K562 (cell line): ENCODE results near the gene CASKIN1. TPM values are rescaled to one million over a fixed set of nuclear protein-coding genes. Genes with fewer than 3 reads are reported as not detected.

Source experiments
- BCOR ChIP-seq: fragments of 450-650 bp; IDR thresholded peaks from 2 replicates; pipeline ENCODE4 v1.6.1; 2016
- EWSR1 ChIP-seq: fragments of 450-650 bp; IDR thresholded peaks from 2 replicates; pipeline ENCODE4 v1.6.1; 2018; ENCODE audit warnings: borderline replicate concordance, mild to moderate bottlenecking, low read depth, moderate library complexity; ENCODE audit not compliant: partially characterized antibody
- FOSL1 ChIP-seq: fragments of 200-800 bp; sonication (Bioruptor generic); conservative IDR thresholded peaks from 2 replicates; pipeline ENCODE4 v1.6.1; 2016; ENCODE audit warnings: missing genetic modification characterization, missing compliant biosample characterization
- JUND ChIP-seq, 2 experiments: IDR thresholded peaks; 2 replicates in 1 of 2; 3 replicates in 1 of 2; pipeline ENCODE4 v1.6.1; 2011; ENCODE audit warnings: borderline replicate concordance in 2 of 2, low read depth in 2 of 2, low read length in 2 of 2, improper control_type of control experiment in 1 of 2, missing biosample characterization in 1 of 2, missing genetic modification characterization in 1 of 2, missing genetic modification reagents in 1 of 2
- MECOM ChIP-seq: fragments of 250-450 bp; sonication (Bioruptor Pico); IDR thresholded peaks from 2 replicates; pipeline ENCODE4 v1.8.0; 2022; ENCODE audit warnings: inconsistent platforms
- POLR2H ChIP-seq: IDR thresholded peaks from 2 replicates; pipeline ENCODE4 v1.6.1; 2016; ENCODE audit warnings: missing genetic modification characterization, low read depth, mild to moderate bottlenecking, control low read depth, missing compliant biosample characterization, moderate library complexity
- RBM17 ChIP-seq: fragments of 200-400 bp; formaldehyde crosslinking; IDR thresholded peaks from 2 replicates; pipeline ENCODE4 v1.6.1; 2017; ENCODE audit warnings: low read depth, mild to moderate bottlenecking, low read length, borderline replicate concordance
- YBX1 ChIP-seq: fragments of 450-650 bp; IDR thresholded peaks from 2 replicates; pipeline ENCODE4 v1.7.1; 2016; ENCODE audit warnings: mild to moderate bottlenecking
- ZC3H4 ChIP-seq: sonication (generic); formaldehyde crosslinking; IDR thresholded peaks from 2 replicates; pipeline ENCODE4 v1.9.0; 2021; ENCODE audit warnings: missing genetic modification reagents, borderline replicate concordance
- polyA plus RNA-seq, 8 experiments: library from polyadenylated mRNA; depleted of rRNA in 4 of 8; stranded (reverse) in 5 of 8; unstranded in 3 of 8; fragments of >200 nt; fragmentation: Nextera tagmentation in 2 of 8; fragmentation: Illumina TruSeq in 1 of 8; extraction: Ambion mirVana in 2 of 8; extraction: Trizol in 1 of 8; gene quantifications; 2 replicates each; pipeline versions ENCODE4 v1.2.1 to v1.2.3, GENCODE V29; 2011 to 2014; ENCODE audit warnings: inconsistent platforms in 1 of 8, missing spikeins in 1 of 8
- total RNA-seq, 7 experiments: library from RNA; depleted of rRNA in 6 of 7; stranded (reverse); fragments of >200 nt in 6 of 7; fragmentation: Illumina TruSeq in 2 of 7; extraction: Trizol in 2 of 7; gene quantifications; 2 replicates each; pipeline versions ENCODE4 v1.2.1 to v1.2.3, GENCODE V29; 2011 to 2021; ENCODE audit warnings: low replicate concordance in 1 of 7
- TF ChIP-seq, protein P1 (sequence below), 2 experiments: fragments of 450-650 bp; IDR thresholded peaks; 2 replicates each; pipeline ENCODE4 v1.6.1; 2016; ENCODE audit warnings: mild to moderate bottlenecking in 2 of 2, borderline replicate concordance in 1 of 2, low read depth in 1 of 2, moderate library complexity in 1 of 2
- TF ChIP-seq, protein P2 (sequence below), 2 experiments: fragments of 450-650 bp in 1 of 2; sonication (generic) in 1 of 2; formaldehyde crosslinking in 1 of 2; IDR thresholded peaks; 2 replicates each; pipeline versions ENCODE4 v1.7.1 to v1.9.0; 2016 to 2022; ENCODE audit warnings: inconsistent platforms in 1 of 2, mild to moderate bottlenecking in 1 of 2, missing genetic modification reagents in 1 of 2

The CASKIN1 gene
- total and polyA plus RNA-seq, 9 of the 15 experiments (the other 6 are each of a cell fraction or from before 2014, with no cell fraction given): 0.15 to 4.5 (median 1.5) TPM; not detected in 2

DNA sequence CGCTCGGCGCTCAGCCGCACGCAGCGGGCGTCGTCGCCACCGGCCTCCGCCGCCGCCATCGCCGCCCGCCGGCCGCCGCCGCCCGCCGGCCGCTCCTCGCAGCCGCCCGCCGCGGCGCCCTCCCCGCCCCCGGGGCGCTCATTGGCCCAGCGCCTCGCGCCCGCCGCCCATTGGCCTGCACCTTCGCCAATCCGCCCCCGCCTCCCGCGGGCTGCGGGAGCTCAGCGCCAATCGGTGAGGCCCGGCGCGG lies 18.2 kb upstream of the CASKIN1 start, which contains the start of gene PGP (continued):
- TF ChIP-seq, protein P1, sequence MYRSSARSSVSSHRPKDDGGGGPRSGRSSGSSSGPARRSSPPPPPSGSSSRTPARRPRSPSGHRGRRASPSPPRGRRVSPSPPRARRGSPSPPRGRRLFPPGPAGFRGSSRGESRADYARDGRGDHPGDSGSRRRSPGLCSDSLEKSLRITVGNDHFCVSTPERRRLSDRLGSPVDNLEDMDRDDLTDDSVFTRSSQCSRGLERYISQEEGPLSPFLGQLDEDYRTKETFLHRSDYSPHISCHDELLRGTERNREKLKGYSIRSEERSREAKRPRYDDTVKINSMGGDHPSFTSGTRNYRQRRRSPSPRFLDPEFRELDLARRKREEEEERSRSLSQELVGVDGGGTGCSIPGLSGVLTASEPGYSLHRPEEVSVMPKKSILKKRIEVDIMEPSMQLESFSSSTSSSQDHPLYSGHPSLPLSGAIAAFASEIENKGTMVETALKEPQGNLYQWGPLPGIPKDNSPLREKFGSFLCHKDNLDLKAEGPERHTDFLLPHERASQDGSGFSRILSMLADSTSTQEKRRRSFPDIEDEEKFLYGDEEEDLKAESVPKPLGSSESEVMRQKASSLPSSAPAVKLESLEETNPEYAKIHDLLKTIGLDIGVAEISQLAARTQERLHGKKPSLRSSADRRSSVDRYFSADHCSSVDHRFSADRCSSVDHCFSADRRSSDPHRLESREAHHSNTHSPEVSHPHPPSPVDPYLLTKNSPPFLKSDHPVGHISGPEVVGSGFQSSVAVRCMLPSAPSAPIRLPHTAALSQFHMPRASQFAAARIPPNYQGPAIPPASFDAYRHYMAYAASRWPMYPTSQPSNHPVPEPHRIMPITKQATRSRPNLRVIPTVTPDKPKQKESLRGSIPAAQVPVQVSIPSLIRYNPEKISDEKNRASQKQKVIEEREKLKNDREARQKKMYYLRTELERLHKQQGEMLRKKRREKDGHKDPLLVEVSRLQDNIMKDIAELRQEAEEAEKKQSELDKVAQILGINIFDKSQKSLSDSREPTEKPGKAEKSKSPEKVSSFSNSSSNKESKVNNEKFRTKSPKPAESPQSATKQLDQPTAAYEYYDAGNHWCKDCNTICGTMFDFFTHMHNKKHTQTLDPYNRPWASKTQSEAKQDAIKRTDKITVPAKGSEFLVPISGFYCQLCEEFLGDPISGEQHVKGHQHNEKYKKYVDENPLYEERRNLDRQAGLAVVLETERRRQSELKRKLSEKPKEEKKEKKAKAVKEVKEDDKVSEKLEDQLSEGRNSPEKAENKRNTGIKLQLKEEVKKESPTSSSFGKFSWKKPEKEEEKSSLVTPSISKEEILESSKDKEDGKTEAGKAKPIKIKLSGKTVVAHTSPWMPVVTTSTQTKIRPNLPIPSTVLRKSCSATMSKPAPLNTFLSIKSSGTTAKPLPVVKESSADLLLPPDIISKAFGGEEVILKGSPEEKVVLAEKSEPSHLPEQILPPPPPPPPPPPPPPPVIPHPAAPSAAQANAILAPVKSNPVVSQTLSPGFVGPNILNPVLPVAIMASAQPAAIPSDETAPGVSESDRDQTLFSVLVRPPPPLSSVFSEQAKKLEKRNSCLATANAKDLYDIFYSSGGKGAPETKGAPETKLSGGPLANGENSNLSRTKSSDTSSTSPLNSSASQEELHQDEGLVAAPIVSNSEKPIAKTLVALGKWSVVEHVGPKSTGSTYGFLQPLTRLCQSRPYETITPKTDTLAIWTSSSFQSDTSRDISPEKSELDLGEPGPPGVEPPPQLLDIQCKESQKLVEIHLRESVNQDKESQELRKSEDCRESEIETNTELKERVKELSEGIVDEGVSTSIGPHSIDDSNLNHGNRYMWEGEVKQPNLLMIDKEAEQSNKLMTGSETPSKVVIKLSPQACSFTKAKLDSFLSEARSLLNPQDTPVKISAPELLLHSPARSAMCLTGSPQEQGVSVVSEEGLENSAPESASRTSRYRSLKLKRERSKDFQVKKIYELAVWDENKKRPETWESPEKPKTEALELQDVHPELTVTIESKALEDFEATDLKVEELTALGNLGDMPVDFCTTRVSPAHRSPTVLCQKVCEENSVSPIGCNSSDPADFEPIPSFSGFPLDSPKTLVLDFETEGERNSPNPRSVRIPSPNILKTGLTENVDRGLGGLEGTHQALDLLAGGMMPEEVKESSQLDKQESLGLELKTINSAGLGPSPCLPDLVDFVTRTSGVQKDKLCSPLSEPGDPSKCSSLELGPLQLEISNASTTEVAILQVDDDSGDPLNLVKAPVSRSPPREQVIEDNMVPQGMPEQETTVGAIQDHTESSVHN (IDR thresholded peaks at IDR 0.05; ENCODE audit: borderline replicate concordance in 1 of 2, low read depth in 1 of 2): no peak
- TF ChIP-seq ZC3H4 (CRISPR knock-in tag) (no peak), EWSR1 (no peak), MECOM (CRISPR knock-in tag) (peak; percentile 75; the same call in 1 of the 2 replicates), POLR2H (no peak), BCOR (no peak), JUND (IDR thresholded peaks at IDR 0.05; ENCODE audit: borderline replicate concordance, low read depth, low read length) (no peak), JUND (tag; IDR thresholded peaks at IDR 0.05; ENCODE audit: borderline replicate concordance, low read depth, low read length) (no peak), RBM17 (no peak), YBX1 (no peak), FOSL1 (no peak)
- TF ChIP-seq, protein P2, sequence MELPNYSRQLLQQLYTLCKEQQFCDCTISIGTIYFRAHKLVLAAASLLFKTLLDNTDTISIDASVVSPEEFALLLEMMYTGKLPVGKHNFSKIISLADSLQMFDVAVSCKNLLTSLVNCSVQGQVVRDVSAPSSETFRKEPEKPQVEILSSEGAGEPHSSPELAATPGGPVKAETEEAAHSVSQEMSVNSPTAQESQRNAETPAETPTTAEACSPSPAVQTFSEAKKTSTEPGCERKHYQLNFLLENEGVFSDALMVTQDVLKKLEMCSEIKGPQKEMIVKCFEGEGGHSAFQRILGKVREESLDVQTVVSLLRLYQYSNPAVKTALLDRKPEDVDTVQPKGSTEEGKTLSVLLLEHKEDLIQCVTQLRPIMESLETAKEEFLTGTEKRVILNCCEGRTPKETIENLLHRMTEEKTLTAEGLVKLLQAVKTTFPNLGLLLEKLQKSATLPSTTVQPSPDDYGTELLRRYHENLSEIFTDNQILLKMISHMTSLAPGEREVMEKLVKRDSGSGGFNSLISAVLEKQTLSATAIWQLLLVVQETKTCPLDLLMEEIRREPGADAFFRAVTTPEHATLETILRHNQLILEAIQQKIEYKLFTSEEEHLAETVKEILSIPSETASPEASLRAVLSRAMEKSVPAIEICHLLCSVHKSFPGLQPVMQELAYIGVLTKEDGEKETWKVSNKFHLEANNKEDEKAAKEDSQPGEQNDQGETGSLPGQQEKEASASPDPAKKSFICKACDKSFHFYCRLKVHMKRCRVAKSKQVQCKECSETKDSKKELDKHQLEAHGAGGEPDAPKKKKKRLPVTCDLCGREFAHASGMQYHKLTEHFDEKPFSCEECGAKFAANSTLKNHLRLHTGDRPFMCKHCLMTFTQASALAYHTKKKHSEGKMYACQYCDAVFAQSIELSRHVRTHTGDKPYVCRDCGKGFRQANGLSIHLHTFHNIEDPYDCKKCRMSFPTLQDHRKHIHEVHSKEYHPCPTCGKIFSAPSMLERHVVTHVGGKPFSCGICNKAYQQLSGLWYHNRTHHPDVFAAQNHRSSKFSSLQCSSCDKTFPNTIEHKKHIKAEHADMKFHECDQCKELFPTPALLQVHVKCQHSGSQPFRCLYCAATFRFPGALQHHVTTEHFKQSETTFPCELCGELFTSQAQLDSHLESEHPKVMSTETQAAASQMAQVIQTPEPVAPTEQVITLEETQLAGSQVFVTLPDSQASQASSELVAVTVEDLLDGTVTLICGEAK (IDR thresholded peaks at IDR 0.05): no peak
- TF ChIP-seq, protein P2 (CRISPR knock-in tag; IDR thresholded peaks at IDR 0.05): no peak
